Measurements from ENCODE around the gene BANF2.

The BANF2 gene

DNA sequence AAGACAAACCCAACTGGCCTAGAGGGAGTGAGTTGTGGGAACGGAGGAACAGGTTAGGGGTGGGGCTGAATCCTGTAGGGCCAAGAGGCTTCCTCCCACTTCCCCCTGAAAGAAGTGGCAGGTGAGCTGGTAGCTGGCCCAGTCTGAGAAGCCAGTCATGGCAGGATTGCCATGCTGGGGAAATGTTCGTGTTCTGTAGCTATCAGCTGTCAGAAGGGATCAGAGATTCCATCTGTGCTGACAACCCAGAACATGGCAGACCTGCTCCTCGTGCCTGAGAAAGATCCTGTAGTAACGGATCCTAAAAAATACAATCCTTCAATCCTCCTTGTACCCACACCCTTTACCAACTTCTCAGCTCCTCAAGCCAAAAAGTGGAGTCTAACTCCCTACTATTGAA is 43.0 kb downstream of the BANF2 start:
- no peak for ATAC-seq
- TF ChIP-seq ESRRG (CRISPR knock-in tag; IDR thresholded peaks at IDR 0.05) (no peak), ZNF565 (CRISPR knock-in tag; conservative IDR thresholded peaks at IDR 0.05; ENCODE audit: low read depth) (no peak), ARNTL (CRISPR knock-in tag; IDR thresholded peaks at IDR 0.05; ENCODE audit: borderline replicate concordance, low read depth) (no peak), CSDC2 (CRISPR knock-in tag; IDR thresholded peaks at IDR 0.05) (no peak), BACH2 (CRISPR knock-in tag; IDR thresholded peaks at IDR 0.05; ENCODE audit: borderline replicate concordance) (no peak), ZNF70 (CRISPR knock-in tag; IDR thresholded peaks at IDR 0.05) (no peak), ZFP30 (CRISPR knock-in tag; IDR thresholded peaks at IDR 0.05) (no peak)
- TF ChIP-seq, protein P1, sequence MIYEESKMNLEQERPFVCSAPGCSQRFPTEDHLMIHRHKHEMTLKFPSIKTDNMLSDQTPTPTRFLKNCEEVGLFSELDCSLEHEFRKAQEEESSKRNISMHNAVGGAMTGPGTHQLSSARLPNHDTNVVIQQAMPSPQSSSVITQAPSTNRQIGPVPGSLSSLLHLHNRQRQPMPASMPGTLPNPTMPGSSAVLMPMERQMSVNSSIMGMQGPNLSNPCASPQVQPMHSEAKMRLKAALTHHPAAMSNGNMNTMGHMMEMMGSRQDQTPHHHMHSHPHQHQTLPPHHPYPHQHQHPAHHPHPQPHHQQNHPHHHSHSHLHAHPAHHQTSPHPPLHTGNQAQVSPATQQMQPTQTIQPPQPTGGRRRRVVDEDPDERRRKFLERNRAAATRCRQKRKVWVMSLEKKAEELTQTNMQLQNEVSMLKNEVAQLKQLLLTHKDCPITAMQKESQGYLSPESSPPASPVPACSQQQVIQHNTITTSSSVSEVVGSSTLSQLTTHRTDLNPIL (CRISPR knock-in tag; IDR thresholded peaks at IDR 0.05; ENCODE audit: low read depth): no peak
- TF ChIP-seq, protein P2, sequence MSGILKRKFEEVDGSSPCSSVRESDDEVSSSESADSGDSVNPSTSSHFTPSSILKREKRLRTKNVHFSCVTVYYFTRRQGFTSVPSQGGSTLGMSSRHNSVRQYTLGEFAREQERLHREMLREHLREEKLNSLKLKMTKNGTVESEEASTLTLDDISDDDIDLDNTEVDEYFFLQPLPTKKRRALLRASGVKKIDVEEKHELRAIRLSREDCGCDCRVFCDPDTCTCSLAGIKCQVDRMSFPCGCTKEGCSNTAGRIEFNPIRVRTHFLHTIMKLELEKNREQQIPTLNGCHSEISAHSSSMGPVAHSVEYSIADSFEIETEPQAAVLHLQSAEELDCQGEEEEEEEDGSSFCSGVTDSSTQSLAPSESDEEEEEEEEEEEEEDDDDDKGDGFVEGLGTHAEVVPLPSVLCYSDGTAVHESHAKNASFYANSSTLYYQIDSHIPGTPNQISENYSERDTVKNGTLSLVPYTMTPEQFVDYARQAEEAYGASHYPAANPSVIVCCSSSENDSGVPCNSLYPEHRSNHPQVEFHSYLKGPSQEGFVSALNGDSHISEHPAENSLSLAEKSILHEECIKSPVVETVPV (CRISPR knock-in tag; IDR thresholded peaks at IDR 0.05): no peak
- TF ChIP-seq, protein P3, sequence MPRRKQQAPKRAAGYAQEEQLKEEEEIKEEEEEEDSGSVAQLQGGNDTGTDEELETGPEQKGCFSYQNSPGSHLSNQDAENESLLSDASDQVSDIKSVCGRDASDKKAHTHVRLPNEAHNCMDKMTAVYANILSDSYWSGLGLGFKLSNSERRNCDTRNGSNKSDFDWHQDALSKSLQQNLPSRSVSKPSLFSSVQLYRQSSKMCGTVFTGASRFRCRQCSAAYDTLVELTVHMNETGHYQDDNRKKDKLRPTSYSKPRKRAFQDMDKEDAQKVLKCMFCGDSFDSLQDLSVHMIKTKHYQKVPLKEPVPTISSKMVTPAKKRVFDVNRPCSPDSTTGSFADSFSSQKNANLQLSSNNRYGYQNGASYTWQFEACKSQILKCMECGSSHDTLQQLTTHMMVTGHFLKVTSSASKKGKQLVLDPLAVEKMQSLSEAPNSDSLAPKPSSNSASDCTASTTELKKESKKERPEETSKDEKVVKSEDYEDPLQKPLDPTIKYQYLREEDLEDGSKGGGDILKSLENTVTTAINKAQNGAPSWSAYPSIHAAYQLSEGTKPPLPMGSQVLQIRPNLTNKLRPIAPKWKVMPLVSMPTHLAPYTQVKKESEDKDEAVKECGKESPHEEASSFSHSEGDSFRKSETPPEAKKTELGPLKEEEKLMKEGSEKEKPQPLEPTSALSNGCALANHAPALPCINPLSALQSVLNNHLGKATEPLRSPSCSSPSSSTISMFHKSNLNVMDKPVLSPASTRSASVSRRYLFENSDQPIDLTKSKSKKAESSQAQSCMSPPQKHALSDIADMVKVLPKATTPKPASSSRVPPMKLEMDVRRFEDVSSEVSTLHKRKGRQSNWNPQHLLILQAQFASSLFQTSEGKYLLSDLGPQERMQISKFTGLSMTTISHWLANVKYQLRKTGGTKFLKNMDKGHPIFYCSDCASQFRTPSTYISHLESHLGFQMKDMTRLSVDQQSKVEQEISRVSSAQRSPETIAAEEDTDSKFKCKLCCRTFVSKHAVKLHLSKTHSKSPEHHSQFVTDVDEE (CRISPR knock-in tag; IDR thresholded peaks at IDR 0.05): no peak
- TF ChIP-seq, protein P4, sequence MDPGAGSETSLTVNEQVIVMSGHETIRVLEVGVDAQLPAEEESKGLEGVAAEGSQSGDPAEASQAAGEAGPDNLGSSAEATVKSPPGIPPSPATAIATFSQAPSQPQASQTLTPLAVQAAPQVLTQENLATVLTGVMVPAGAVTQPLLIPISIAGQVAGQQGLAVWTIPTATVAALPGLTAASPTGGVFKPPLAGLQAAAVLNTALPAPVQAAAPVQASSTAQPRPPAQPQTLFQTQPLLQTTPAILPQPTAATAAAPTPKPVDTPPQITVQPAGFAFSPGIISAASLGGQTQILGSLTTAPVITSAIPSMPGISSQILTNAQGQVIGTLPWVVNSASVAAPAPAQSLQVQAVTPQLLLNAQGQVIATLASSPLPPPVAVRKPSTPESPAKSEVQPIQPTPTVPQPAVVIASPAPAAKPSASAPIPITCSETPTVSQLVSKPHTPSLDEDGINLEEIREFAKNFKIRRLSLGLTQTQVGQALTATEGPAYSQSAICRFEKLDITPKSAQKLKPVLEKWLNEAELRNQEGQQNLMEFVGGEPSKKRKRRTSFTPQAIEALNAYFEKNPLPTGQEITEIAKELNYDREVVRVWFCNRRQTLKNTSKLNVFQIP (CRISPR knock-in tag; IDR thresholded peaks at IDR 0.05; ENCODE audit: borderline replicate concordance, low read depth): no peak

DNA sequence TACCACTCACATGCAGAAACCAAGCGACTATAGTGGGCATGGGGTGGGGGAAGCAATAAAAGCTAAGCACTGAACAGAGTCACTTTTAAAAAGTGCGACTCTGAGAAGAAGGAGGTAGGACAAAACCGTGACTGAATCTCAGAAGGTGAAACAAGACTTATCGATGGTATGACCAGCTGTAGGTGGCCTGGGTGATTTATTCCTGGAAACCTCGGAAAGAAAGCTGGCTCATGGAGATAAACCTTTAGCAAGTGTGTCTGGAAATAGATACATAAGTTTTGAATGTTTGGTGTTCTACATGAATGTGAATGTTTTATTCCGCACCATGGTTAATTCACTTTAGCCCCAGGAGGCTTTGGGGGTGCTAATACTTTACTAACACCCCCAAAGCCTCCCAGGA is 43.9 kb downstream of the BANF2 start:
- TF ChIP-seq ZNF70 (CRISPR knock-in tag; IDR thresholded peaks at IDR 0.05) (no peak), TCF4 (CRISPR knock-in tag; IDR thresholded peaks at IDR 0.05; ENCODE audit: borderline replicate concordance) (no peak), PPARA (CRISPR knock-in tag; IDR thresholded peaks at IDR 0.05; ENCODE audit: borderline replicate concordance) (no peak), CSDC2 (CRISPR knock-in tag; IDR thresholded peaks at IDR 0.05) (no peak)
- TF ChIP-seq, protein P2 (CRISPR knock-in tag; IDR thresholded peaks at IDR 0.05): no peak
- TF ChIP-seq, protein P3 (CRISPR knock-in tag; IDR thresholded peaks at IDR 0.05): no peak
- ATAC-seq: no peak

DNA sequence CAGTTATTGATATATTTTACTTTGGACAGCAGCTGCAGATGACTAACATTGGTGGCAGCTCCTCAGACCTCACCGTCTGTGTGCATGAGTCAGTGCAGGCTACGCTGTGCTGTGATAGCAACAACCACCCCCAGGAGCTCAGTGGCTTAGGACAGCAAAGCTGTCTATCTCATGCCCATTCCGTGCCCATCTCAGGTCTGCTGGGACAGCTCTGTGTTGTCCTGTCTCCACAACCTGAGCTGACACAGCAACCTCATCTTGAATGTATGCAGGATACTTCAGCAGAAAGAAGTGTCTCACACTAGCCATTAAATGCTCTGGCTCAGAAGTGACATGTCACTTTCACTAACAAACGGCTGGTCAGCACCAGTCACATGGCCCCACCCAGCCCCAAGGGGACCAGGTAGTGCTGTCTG is 47.7 kb downstream of the BANF2 start:
- peak; percentile 96 for ATAC-seq
- TF ChIP-seq OSR1 (CRISPR knock-in tag; IDR thresholded peaks at IDR 0.05): no peak
- TF ChIP-seq, protein P2 (CRISPR knock-in tag; IDR thresholded peaks at IDR 0.05): no peak
- TF ChIP-seq, protein P4 (CRISPR knock-in tag; IDR thresholded peaks at IDR 0.05; ENCODE audit: borderline replicate concordance, low read depth): no peak
- TF ChIP-seq, protein P1 (CRISPR knock-in tag; IDR thresholded peaks at IDR 0.05; ENCODE audit: low read depth): no peak
- TF ChIP-seq, protein P5, sequence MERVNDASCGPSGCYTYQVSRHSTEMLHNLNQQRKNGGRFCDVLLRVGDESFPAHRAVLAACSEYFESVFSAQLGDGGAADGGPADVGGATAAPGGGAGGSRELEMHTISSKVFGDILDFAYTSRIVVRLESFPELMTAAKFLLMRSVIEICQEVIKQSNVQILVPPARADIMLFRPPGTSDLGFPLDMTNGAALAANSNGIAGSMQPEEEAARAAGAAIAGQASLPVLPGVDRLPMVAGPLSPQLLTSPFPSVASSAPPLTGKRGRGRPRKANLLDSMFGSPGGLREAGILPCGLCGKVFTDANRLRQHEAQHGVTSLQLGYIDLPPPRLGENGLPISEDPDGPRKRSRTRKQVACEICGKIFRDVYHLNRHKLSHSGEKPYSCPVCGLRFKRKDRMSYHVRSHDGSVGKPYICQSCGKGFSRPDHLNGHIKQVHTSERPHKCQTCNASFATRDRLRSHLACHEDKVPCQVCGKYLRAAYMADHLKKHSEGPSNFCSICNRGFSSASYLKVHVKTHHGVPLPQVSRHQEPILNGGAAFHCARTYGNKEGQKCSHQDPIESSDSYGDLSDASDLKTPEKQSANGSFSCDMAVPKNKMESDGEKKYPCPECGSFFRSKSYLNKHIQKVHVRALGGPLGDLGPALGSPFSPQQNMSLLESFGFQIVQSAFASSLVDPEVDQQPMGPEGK (CRISPR knock-in tag; IDR thresholded peaks at IDR 0.05; ENCODE audit: borderline replicate concordance): no peak
- no peak for TF ChIP-seq ESRRG (CRISPR knock-in tag; IDR thresholded peaks at IDR 0.05)
- TF ChIP-seq SNAI2 (CRISPR knock-in tag; IDR thresholded peaks at IDR 0.05): no peak
- TF ChIP-seq ZNF70 (CRISPR knock-in tag; IDR thresholded peaks at IDR 0.05): no peak
- no peak for TF ChIP-seq TCF4 (CRISPR knock-in tag; IDR thresholded peaks at IDR 0.05; ENCODE audit: borderline replicate concordance)
- no peak for TF ChIP-seq CSDC2 (CRISPR knock-in tag; IDR thresholded peaks at IDR 0.05)
